Esophagus squamous epithelium (tissue), 4 donors: Measurements from ENCODE around the gene DNAJB4.

ENCODE experiments used
- POLR2A ChIP-seq, 4 donors: fragments of 450-650 bp; IDR thresholded peaks; one replicate each; pipeline ENCODE4 v1.6.1; 2017; ENCODE audit warnings: antibody characterized with exemption in 4 of 4, mild to moderate bottlenecking in 4 of 4, moderate library complexity in 3 of 4
- TF ChIP-seq, protein P1 (sequence below), 6 experiments: fragments of 450-650 bp in 4 of 6; fragments of 200-600 bp in 2 of 6; sonication (generic) in 2 of 6; IDR thresholded peaks; one replicate each; pipeline ENCODE4 v1.5.1; 2016 to 2019; ENCODE audit warnings: antibody characterized with exemption in 6 of 6, mild to moderate bottlenecking in 4 of 6, moderate library complexity in 4 of 6

DNA sequence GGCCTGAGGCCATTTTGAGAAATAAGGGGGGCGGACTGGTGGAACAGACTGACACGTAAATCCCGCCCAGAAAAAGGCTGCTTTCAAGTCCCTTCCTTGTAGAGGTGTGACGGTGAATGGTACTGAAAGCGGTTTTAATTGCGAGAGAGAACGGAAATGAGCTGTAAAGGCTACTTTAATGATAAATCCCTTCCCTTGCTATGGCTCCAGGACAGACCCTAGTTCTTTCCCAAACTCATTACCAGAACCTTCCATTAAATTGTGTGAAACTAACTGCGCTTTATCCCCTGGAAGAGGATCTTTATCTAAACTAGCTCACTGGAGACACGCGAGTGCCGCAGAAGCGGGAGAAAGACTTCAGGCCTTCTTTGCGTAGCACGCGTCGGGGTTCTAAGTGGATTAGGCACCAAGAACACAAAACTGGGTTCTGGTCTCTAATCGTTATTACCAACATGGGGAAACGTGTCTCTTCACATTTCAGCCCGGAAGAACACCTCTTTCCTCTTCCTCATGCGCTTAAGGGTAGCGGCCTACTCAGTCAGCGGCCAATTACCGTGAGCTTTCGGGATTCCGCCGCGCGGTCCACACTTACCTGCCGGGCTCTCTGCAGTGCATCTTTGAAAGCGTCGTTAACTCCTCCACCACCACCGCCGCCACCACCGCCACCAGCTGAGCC is 26.3 kb upstream of the DNAJB4 start:
- TF ChIP-seq, protein P1, sequence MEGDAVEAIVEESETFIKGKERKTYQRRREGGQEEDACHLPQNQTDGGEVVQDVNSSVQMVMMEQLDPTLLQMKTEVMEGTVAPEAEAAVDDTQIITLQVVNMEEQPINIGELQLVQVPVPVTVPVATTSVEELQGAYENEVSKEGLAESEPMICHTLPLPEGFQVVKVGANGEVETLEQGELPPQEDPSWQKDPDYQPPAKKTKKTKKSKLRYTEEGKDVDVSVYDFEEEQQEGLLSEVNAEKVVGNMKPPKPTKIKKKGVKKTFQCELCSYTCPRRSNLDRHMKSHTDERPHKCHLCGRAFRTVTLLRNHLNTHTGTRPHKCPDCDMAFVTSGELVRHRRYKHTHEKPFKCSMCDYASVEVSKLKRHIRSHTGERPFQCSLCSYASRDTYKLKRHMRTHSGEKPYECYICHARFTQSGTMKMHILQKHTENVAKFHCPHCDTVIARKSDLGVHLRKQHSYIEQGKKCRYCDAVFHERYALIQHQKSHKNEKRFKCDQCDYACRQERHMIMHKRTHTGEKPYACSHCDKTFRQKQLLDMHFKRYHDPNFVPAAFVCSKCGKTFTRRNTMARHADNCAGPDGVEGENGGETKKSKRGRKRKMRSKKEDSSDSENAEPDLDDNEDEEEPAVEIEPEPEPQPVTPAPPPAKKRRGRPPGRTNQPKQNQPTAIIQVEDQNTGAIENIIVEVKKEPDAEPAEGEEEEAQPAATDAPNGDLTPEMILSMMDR (IDR thresholded peaks at IDR 0.05): no peak
- TF ChIP-seq POLR2A (IDR thresholded peaks at IDR 0.05): peak in 3 of 4 donors; percentile 8 to 55 (median 26)
